Gastroesophageal sphincter (tissue), 4 donors: Measurements from ENCODE around the gene FAM3A. TPM values are rescaled to one million over a fixed set of nuclear protein-coding genes. Genes with fewer than 3 reads are reported as not detected.

Source experiments
- ATAC-seq: fragments of 150-250 bp; one replicate; pipeline ENCODE4 v1.9.1; 2016; ENCODE audit warnings: mild to moderate bottlenecking, moderate library complexity
- H3K27ac ChIP-seq, 4 donors: fragments of 200-600 bp; sonication (generic) in 3 of 4; 1 replicate in 3 of 4; 2 replicates in 1 of 4; pipeline ENCODE4 v1.5.1; 2016 to 2019
- H3K27me3 ChIP-seq: fragments of 200-600 bp; sonication (generic); one replicate; pipeline ENCODE4 v1.5.1; 2019
- H3K36me3 ChIP-seq, 2 donors: fragments of 200-600 bp; sonication (generic); one replicate each; pipeline ENCODE4 v1.5.1; 2019; ENCODE audit warnings: control low read depth in 1 of 2
- H3K4me1 ChIP-seq, 3 donors: fragments of 200-600 bp; sonication (generic); 1 replicate in 2 of 3; 2 replicates in 1 of 3; pipeline ENCODE4 v1.5.1; 2016 to 2019; ENCODE audit warnings: control low read depth in 2 of 3
- H3K4me3 ChIP-seq, 2 donors: fragments of 200-600 bp; sonication (generic); one replicate each; pipeline ENCODE4 v1.5.1; 2019; ENCODE audit warnings: mild to moderate bottlenecking in 1 of 2, moderate library complexity in 1 of 2
- H3K9me3 ChIP-seq, 3 donors: fragments of 200-600 bp; sonication (generic); one replicate each; pipeline ENCODE4 v1.5.1; 2017 to 2019; ENCODE audit warnings: control low read depth in 2 of 3
- EP300 ChIP-seq: sonication (generic); formaldehyde crosslinking; IDR thresholded peaks from one replicate; pipeline ENCODE4 v1.6.1; 2017; ENCODE audit warnings: antibody characterized with exemption, mild to moderate bottlenecking
- POLR2A ChIP-seq, 2 donors: fragments of 450-650 bp; IDR thresholded peaks; one replicate each; pipeline ENCODE4 v1.6.1; 2017; ENCODE audit warnings: antibody characterized with exemption in 2 of 2, mild to moderate bottlenecking in 2 of 2, moderate library complexity in 1 of 2
- POLR2AphosphoS5 ChIP-seq: sonication (generic); formaldehyde crosslinking; IDR thresholded peaks from one replicate; pipeline ENCODE4 v1.6.1; 2017; ENCODE audit warnings: antibody characterized with exemption
- WGBS, 2 donors: methylation state at CpG; one replicate each; pipeline ENCODE4 v1.1.5; 2018; ENCODE audit warnings: low coverage in 1 of 2; 5-methylcytosine and 5-hydroxymethylcytosine counted together
- total RNA-seq, 4 donors: library from RNA; depleted of rRNA; stranded (reverse); fragments of >200 nt; gene quantifications; one replicate each; pipeline ENCODE4 v1.1.0, GENCODE V29; 2016
- TF ChIP-seq, protein P1 (sequence below), 4 experiments: fragments of 200-600 bp in 2 of 4; fragments of 450-650 bp in 2 of 4; sonication (generic) in 1 of 4; IDR thresholded peaks; one replicate each; pipeline ENCODE4 v1.5.1; 2017 to 2019; ENCODE audit warnings: antibody characterized with exemption in 4 of 4, mild to moderate bottlenecking in 2 of 4, moderate library complexity in 2 of 4

FAM3A gene
- total RNA-seq, 4 donors from 2014 or later: 36.6 to 44.4 (median 40.5) TPM

GRCh38 chrX:154472685-154473632 lies 43.1 kb downstream of the FAM3A start:
- Histone ChIP-seq H3K27ac (no peak overlapping the region), H3K36me3 (peaks cover 0 to 54% of the 10 kb centered on the region in 2 donors), H3K9me3 (no peaks in the 10 kb centered on the region), H3K27me3 (no peaks in the 10 kb centered on the region), H3K4me1 (peaks cover 0 to 5% (median 0%) of the 10 kb centered on the region in 3 donors), H3K4me3 (no peak overlapping the region)
- WGBS, 2 donors: 60 to 71% methylated on average over 1 to 15 of the region's 28 CpGs
- no peak for TF ChIP-seq POLR2A (IDR thresholded peaks at IDR 0.05)
- TF ChIP-seq, protein P1, sequence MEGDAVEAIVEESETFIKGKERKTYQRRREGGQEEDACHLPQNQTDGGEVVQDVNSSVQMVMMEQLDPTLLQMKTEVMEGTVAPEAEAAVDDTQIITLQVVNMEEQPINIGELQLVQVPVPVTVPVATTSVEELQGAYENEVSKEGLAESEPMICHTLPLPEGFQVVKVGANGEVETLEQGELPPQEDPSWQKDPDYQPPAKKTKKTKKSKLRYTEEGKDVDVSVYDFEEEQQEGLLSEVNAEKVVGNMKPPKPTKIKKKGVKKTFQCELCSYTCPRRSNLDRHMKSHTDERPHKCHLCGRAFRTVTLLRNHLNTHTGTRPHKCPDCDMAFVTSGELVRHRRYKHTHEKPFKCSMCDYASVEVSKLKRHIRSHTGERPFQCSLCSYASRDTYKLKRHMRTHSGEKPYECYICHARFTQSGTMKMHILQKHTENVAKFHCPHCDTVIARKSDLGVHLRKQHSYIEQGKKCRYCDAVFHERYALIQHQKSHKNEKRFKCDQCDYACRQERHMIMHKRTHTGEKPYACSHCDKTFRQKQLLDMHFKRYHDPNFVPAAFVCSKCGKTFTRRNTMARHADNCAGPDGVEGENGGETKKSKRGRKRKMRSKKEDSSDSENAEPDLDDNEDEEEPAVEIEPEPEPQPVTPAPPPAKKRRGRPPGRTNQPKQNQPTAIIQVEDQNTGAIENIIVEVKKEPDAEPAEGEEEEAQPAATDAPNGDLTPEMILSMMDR (IDR thresholded peaks at IDR 0.05): no peak
- no peak for TF ChIP-seq EP300
- no peak for TF ChIP-seq POLR2AphosphoS5
- no peak for ATAC-seq

- WGBS, 2 donors: 86% methylated on average over 8 of the region's 23 CpGs; no CpG with 5 or more reads in 1 of the 2 donors
- Histone ChIP-seq H3K27me3 (no peaks in the 10 kb centered on the region), H3K27ac (no peak overlapping the region), H3K9me3 (no peaks in the 10 kb centered on the region), H3K36me3 (peaks cover 0 to 63% of the 10 kb centered on the region in 2 donors), H3K4me1 (no peaks in the 10 kb centered on the region), H3K4me3 (no peak overlapping the region)
- no peak for TF ChIP-seq EP300
- TF ChIP-seq POLR2A (IDR thresholded peaks at IDR 0.05): no peak
- TF ChIP-seq POLR2AphosphoS5: no peak
- TF ChIP-seq, protein P1 (IDR thresholded peaks at IDR 0.05): no peak
- ATAC-seq: no peak
These were observed 44.0 kb downstream of the FAM3A start for GRCh38 chrX:154471839-154472684.

DNA sequence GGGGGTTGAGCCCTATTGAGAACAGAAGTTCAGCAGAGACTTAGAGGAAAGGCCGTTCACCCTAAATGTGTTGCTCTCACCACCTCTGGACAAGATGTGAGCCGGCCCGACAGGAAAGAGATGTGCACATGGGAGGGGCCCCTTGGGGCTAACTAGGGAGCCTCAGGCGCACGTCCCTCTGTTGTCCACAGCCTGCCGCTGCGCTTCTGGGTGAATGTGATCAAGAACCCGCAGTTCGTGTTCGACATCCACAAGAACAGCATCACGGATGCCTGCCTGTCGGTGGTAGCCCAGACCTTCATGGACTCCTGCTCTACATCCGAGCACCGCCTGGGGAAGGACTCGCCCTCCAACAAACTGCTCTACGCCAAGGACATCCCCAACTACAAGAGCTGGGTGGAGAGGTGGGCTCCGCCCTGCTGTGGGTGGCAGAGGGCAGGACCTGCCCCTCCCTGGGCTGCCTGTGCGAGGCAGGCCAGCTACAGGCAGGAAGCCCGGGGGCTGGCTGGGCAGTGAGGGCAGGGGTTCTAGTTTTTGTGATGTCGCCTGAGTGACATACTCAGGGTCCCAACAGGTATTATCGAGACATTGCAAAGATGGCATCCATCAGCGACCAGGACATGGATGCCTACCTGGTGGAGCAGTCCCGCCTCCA lies 45.0 kb downstream of the FAM3A start:
- H3K9me3 ChIP-seq: no peaks in the 10 kb centered on the region
- no peak overlapping the region for H3K27ac ChIP-seq
- H3K36me3 ChIP-seq: peaks cover 0 to 73% of the 10 kb centered on the region in 2 donors
- no peak overlapping the region for H3K4me3 ChIP-seq
- WGBS, 2 donors: 60 to 94% methylated on average over 1 to 5 of the region's 23 CpGs
- no peaks in the 10 kb centered on the region for H3K27me3 ChIP-seq
- H3K4me1 ChIP-seq: no peaks in the 10 kb centered on the region
- ATAC-seq: no peak
- TF ChIP-seq POLR2AphosphoS5 (no peak), EP300 (no peak), POLR2A (IDR thresholded peaks at IDR 0.05) (no peak)

GRCh38 chrX:154470434-154470833 lies 45.6 kb downstream of the FAM3A start:
- Histone ChIP-seq H3K36me3 (peaks cover 0 to 79% of the 10 kb centered on the region in 2 donors), H3K27me3 (no peaks in the 10 kb centered on the region), H3K27ac (no peak overlapping the region), H3K4me3 (no peak overlapping the region), H3K4me1 (no peaks in the 10 kb centered on the region), H3K9me3 (no peaks in the 10 kb centered on the region)
- ATAC-seq: no peak
- TF ChIP-seq POLR2AphosphoS5: no peak
- WGBS, 2 donors: no CpG with 5 or more reads among the region's 14 CpGs

DNA sequence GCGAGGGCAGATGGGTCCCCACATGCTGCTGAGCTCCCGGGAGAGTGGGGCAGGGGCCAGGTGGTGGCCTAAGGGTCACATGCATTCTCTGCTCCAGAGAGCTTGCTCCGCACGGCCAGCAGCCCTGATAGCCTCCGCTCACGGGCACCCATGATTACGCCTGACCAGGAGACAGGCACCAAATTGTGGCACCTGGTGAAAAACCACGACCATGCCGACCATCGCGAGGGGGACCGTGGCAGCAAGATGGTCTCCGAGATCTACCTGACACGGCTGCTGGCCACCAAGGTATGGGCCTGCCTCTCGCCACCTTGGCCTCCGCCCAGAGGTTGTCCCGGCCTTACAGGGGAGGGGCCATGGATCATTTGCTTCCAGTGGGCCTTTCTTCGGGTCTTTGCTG lies 46.2 kb downstream of the FAM3A start:
- H3K36me3 ChIP-seq: peaks cover 0 to 85% of the 10 kb centered on the region in 2 donors
- WGBS, 2 donors: 100% methylated on average over 2 of the region's 18 CpGs; no CpG with 5 or more reads in 1 of the 2 donors
- no peak for ATAC-seq
- TF ChIP-seq, protein P1 (IDR thresholded peaks at IDR 0.05): no peak
- TF ChIP-seq EP300 (no peak), POLR2A (IDR thresholded peaks at IDR 0.05) (no peak), POLR2AphosphoS5 (no peak)
- H3K4me1 ChIP-seq: no peaks in the 10 kb centered on the region
- H3K27me3 ChIP-seq: no peaks in the 10 kb centered on the region
- H3K9me3 ChIP-seq: no peaks in the 10 kb centered on the region
- no peak overlapping the region for H3K4me3 ChIP-seq
- no peak overlapping the region for H3K27ac ChIP-seq
